Activated T-cell treated with anti-CD3 and anti-CD28 coated beads, Interleukin-2, amount 50 U/mL, for 48 hours (primary cell): ENCODE data around the gene ZER1.
"Not testable (repeated sequence)": the region's sequence is repeated elsewhere in the genome, so short reads cannot be mapped to it uniquely, and the experiment has no call there.

ENCODE experiments used
- DNase-seq, 2 experiments: peaks; one replicate each; pipeline ENCODE4 v3.0.0-alpha.2; 2020

Gene ZER1

DNA sequence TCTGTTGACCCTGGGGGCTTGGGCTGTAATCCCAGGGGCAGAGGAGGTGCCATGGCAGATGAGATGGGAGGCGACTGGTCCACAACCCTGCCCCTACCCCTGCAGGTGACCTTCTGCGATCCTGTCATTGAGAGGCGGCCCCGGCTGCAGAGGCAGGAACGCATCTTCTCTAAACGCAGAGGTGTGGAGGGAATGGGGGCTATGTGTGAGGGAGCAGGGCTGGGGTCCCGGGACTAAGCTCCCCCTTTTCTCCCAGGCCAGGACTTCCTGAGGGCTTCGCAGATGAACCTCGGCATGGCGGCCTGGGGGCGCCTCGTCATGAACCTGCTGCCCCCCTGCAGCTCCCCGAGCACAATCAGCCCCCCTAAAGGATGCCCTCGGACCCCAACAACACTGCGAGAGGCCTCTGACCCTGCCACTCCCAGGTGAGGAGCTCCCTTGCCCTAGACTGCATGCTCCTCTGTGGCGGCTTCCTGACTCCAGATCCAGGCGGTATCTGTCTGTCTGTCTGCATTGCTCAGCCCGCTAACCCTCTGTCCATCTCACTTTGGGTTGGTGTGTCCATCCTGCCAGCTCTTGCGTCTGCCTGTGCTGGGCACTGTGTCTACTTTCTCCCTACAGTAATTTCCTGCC, 57.7 kb downstream of the ZER1 start:
- DNase-seq: no peak

DNA sequence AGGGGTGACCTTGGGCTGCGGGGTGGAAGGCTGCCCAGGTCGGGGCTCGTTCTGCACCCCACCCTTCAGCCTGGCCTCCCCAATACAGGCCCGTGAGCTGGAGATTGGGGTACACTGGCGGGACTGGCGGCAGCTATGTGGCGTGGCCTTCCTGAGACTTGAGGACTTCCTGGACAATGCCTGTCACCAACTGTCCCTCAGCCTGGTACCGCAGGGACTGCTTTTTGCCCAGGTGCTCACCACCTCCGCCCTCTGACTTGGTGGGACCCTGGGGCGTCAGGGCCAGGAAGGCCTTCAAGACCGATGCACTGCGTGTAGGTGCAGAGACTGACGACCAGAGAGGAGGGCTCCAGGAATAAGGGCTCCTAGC, 58.3 kb downstream of the ZER1 start:
- DNase-seq: no peak

DNA sequence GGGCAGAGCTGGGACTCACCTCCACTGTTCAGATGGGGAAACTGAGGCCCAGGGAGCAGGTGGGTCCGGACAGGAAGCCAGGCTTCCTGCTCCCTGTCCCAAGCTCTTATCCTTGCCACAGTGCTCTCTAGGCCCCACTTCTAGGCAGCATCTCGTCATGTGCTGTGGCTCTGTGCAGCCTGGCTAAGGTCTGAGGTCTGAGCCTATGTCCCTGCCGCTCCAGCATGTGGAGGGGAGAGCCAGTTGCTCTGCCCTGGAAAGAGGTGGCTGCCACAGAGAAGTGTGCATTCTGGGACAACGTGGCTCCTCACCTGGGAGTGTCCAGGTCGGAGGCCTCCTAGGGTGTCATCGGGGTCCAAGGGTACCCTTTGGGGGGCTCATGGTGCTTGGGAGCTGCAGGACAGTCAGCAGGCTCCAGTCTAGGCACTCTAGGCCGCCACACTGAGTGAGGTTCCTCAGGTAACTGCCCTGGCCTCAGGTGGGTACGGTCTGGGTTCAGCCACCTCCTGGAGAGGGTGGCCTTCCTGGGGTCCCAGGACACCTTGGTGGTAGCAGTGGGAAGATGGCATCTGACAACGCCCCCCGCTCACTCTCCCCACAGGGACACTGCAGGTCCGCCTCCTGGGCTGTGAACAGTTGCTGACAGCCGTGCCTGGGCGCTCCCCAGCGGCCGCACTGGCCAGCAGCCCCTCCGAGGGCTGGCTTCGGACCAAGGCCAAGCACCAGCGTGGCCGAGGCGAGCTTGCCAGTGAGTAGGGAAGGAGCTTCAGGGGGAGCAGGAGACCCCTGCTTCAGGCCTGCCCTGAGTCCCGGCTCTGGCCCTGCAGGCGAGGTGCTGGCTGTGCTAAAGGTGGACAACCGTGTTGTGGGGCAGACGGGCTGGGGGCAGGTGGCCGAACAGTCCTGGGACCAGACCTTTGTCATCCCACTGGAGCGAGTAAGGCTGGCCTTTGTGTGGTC, 59.0 kb downstream of the ZER1 start:
- DNase-seq: no peak

DNA sequence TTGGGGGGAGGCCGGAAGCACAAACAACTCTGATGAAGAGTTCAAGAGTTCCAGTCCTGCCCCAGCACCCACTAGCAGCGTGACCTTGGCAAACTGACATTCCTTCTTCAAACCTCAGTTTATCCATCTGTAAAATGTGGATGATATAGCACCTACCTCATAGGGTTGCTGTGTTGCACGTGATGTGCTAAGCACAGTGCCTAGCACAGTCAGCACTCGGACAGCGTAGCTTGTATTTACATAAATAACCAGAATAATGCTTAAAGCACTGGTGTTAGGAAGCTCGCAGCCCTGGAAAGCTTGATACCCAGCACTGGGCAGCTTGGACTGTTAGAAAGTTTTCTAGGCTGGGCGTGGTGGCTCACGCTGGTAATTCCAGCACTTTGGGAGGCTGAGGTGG, 64.3 kb downstream of the ZER1 start:
- DNase-seq: no peak

DNA sequence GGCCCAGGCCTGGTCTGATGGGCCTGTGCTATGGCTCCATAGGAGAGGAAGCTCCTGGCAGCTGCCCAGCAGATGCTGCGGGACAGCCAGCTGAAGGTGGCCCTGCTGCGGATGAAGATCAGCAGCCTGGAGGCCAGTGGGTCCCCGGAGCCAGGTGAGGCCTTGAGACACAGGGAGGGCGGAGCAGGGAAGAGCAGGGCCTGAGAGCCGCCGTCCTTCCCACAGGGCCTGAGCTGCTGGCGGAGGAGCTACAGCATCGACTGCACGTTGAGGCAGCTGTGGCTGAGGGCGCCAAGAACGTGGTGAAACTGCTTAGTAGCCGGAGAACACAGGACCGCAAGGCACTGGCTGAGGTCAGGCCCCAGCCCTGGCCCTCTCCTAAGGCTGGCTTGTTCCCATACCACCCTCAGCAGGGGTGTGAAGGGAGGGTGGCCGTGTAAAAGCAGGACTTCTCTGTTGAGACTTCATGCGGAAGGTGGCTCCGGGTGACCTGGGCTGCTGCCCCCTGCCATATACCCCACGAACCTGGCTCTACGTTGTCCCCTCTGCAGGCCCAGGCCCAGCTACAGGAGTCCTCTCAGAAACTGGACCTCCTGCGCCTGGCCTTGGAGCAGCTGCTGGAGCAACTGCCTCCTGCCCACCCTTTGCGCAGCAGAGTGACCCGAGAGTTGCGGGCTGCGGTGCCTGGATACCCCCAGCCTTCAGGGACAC, 64.9 kb downstream of the ZER1 start:
- no peak for DNase-seq

DNA sequence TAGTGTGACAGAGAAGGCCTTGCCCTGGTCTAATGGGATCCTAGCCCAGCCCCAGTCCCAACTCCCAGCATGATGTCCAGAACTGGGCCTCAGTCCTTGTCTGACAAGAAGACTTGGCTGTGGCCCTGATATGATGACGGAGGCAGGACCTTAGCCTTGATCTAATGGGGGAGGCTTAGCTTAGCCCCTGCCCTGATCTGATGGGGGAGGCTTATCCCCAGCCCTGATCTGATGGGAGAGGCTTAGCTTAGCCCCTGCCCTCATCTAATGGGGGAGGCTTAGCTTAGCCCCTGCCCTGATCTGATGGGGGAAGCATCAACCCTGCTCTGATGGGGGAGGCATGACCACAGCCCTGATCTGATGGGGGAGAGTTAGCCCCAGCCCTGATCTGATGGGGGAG, 65.7 kb downstream of the ZER1 start:
- DNase-seq: no peak

DNA sequence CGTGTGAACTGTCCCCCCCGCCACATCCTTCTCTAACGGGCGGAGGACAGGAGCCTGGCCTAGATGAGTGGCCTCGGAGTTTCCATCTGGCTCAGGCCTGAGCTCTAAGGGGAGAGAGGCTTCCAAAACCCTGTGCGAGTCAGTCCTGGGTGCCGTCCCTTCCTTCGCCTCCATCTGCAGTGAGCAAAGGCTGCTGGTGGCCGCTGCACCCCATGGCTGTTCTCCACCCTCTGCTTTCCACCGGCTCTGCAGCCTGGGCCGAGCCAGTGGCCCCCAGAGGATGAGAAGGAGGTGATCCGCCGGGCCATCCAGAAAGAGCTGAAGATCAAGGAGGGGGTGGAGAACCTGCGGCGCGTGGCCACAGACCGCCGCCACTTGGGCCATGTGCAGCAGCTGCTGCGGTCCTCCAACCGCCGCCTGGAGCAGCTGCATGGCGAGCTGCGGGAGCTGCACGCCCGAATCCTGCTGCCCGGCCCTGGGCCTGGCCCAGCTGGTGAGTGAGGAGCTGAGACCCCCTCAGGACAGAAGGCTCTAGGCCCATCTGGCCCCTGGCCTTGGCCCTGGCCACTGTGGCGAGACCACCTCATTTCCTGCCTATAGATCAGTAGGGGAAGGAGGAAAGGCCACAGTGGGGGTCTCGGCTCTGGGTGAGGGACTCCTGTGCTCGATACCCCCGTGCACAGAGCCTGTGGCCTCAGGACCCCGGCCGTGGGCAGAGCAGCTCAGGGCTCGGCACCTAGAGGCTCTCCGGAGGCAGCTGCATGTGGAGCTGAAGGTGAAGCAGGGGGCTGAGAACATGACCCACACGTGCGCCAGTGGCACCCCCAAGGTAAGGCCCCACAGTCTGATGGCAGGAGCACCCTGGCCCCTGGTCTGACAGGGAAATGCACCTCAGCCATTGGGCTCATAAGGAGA, 66.4 kb downstream of the ZER1 start:
- no peak for DNase-seq

DNA sequence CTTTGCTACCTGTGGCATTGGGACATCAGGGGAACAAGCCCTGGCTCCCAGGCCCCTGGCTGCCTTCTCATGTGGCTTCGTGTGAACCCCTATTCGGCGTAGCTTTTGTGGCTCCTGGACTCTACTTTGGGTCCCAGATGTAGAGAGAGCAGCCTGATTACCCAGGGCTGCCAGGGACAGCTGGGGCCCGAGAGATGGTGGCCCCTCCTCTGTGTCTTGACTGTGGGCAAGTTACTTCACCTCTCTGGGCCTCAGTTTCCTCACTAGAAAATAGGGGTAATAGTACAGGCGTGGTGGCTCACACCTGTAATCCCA, 67.4 kb downstream of the ZER1 start:
- DNase-seq: no peak

DNA sequence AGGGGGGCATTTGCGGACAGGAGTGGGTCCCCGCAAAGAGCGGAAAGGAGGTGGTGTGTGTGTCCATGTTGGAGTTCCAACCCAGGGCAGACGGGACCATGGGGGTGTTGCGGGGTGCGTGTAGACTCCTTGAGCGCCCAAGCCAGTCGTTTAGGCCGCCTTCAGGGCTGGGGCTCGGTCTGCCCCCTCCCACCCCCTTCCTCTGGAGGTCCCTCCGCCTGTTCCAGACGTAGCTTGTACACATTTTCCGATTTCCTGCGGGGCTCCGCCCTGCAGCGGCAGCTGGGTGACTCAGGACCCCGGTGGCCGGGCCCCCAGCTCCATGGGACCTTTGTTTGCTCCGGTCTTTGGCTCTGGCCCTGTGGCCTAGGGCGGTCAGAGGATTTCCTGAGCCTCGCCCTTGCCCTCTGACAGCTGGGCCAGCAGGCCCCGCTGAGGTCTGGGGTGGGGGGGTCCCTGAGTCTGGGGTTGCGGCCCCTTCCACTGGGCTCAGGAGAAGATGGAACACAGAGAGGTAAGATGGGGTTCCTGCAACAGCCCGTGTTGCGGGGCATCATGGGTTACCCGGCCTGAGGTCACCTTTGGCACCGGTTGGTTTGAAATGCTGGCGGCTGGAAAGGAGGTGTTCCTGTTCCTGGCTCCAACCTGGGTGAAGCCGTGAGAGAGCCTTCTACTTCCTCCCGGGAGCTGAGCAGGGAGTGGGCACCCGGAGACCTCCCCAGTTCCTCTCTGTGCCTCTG, 67.9 kb downstream of the ZER1 start:
- no peak for DNase-seq

DNA sequence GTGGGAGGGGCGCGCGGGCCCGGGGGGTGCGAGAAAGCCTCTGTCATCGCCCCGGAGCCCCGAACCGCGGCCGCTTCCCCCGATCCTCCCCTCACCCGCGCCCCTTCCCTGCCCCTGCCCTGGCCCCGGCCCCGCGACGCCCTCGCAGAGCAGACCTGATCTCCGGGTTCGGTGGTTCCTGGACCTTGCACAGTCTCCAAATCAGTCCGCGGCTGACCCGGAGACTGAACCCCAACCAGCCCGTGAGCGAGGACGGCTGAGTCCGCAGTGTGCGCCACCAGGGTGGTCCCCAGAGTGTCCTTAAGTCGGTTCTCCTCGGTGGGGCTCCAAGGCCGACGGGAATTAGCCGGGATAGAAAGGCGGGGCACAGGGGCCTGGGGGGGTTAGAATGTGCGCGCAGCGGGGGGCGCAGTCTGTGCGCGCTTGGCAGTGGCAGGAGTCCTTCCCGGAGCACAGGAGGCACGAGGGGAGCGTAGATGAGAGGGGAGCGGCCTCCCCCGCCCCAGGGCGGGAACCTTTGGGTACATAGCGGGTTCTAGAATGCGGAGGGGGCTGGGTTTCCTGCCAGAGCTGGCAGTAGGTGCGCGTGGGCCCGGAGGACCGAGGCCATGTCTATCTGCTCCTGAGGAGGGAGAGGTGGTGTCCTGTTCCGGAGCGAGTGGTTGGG, 68.6 kb downstream of the ZER1 start:
- DNase-seq: peak; percentile 48 to 59

DNA sequence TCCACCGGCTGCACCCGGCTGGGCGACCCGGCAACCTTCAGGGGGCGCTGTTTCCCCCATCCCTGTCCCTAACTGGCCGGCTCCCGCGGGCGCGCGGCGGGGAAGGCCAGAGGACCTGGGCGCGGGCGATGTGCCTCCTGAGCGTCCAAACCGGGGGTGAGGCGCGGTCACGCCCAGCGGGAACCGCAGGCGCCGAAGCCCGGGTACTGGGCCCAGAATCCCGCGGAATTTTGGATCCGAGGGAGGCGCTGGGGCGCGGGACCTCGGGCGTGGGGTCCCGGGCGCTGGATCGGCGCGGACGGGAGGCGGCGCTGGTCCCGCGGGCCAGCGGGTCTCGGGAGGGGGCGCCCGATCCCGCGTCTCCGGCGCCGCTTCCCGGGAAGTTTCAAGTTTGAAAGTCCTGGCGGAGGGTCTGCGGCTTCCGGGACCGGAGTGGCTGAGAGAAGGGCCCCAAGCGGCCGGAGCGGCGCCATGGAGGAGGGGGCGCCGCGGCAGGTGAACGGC, 69.2 kb downstream of the ZER1 start, which contains the start of gene PKN3:
Gene PKN3 (plus strand): TSS at position 59 of the 504 bp plus-strand sequence. CDS start 413 bp downstream, at position 472.
- DNase-seq: peak; percentile 94 to 96

DNA sequence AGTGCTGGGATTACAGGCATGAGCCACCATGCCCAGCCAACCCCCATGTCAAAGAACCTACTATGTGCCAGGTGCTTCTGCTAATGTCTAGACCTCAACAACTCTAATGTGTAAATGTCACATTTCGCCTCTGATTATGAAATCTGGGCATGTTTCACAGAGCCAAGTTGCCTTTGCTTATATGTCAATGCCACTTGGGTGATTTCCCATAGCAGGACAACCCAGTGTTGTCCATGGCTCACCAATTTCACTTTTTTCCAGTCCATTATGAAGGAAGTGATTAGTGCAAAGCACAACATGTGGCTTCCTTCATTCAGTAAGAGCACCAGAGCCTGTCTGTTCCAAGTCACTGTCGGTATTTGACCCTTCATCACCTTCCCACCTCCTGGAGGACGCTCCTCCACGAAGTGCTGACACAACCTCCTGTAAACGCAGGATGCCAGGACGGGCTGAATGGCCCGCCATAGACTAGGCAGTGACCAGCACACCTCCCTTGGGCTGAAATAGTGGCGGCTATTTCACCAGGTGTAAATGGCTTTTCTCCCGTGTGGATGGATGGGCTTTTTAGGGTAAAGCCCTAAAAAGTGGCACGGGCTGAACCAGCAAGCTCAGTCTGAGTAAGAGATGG, 70.4 kb downstream of the ZER1 start:
- no peak for DNase-seq

DNA sequence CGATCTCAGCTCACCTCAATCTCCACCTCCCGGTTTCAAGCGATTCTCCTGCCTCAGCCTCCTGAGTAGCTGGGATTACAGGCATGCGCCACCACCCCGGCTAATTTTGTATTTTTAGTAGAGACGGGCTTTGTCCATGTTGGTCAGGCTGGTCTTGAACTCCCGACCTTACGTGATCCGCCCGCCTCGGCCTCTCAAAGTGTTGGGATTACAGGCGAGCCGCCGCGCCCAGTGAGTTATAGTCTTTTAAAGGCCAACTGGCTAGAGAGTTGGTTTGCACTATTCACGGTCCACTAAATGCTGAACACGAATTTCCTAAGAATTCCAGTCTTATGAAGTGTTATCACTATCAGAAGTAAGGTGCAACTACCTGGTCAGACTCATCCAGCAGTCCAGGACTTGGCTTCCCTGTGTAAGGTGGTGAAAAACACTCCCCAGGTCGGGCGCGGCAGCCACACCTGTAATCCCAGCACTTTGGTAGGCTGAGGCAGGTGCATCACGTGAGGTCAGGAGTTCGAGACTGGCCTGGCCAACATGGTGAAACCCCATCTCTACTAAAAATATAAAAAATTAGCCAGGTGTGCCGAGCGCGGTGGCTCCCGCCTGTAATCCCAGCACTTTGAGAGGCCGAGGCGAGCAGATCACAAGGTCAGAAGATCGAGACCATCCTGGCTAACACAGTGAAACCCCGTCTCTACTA, 72.5 kb downstream of the ZER1 start:
- not testable (repeated sequence) for DNase-seq

DNA sequence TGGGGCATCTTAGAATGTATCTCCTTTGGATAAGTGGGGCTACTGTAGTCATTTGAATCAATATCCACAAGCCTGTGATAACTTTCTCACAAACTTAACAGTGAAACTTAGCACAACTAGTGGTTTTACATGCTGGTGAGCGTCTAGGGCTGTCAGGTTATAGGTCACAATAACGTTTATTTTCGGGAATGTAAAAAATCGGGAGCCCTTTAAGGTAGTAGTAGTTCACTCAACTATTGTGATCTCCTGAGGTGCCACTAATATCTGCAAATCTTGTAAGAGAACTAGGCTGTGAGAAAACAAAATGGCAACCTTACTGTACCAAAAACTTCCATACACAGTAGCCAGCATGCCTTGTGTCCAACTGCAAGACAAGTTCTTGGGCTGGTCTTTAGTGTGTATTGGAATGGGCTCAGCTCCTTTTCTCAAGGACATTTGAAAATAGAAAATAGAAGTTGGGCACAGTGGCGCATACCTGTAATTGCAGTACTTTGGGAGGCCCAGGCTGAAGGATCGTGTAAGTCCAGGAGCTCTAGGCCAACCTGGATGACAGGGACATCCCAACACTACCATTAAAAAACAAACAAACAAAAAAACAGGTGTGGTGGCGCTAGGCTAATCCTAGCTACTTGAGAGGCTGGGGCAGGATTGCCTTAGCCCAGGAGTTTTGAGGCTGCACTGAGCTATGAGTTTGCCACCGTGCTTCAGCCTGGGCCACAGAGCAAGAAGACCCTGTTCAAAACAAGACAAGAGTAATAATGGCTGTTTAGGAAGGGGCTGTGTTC, 74.6 kb downstream of the ZER1 start:
- DNase-seq: no peak

DNA sequence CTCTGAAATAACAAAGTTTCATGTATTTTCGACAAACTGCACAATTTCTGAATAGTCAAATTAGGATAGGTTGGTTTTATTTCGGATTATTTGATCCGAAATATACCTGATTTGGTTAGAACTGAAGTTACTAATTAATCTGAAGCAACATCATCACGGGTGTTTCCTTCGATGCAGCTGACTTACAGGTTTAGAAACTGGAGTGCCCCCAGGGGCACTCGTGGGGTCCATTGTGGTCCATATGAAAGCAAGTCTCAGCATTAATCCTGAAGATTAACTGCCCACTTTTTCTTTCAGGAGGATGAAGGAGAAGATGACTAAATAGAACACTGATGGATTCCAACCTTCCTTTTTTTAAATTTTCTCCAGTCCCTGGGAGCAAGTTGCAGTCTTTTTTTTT, 77.4 kb downstream of the ZER1 start:
- no peak for DNase-seq

DNA sequence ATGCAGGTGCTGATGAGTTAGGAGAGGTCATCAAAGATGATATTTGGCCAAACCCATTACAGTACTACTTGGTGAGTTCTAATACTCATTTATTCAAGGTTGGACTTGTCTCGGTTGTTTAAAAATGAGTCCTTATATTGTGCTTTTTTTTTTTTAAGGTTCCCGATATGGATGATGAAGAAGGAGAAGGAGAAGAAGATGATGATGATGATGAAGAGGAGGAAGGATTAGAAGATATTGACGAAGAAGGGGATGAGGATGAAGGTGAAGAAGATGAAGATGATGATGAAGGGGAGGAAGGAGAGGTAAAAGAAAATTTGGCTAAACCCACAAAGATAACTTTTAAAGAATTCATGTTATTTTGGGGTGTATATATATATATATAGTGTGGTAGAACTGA, 78.0 kb downstream of the ZER1 start:
- DNase-seq: not testable (repeated sequence)

DNA sequence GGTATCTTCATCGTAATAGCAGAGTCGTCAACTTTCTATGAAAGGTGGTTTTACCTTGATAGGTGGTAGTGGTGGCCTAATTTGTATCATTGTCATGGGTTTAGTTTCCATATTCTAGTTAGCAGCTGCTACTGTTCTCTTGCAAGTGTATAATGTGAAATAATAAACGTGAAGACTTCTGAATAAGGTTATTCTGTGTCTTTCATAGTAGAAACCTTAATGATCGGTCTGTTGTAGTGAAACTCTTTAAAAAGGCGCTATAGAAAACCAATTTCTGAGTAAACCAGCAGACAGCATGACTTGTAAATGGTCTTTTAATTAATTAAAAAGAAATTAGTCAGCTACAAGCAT, 81.1 kb downstream of the ZER1 start:
- DNase-seq: no peak

DNA sequence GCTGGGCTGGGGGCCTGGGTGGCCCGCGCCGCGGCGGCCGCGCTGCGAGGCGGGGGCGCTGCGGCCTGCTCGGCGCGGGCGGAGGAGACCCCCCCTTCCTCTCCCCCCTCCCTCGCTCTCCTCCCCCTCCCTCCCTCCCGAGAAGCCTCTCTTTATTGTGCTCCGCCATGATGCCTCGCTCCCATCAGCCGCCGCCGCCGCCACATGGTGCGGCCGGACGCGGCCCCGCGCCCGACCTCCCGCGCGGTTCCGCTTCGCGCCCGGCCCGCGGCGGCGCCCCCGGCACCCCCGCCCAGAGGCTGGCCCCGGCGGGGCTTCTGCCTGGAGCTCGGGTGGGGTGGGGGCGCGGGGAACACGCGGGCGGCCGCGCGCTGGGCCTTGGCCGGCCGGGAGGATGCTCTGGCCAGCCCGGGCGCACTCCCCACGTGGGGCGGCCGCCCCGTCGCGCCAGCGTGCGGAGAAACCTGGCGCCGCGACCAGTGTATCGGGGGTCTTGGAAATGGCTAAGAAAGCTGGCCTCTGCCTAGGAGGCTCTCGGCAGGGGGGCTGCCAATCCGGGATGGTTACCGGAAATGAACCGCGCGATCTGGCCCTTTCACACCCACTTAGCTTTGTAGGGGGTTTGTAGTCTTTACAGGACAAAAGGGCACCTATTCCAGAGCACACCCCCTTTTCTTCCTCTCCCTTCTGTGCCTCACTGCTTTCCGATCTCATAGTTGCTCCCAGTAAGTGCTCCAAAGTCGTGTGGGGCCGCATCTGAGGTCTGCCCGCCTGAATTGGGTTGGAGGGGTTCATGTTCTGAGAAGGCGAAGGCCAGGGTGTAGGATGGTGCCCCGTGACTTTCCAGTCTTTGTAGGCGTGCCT, 81.7 kb downstream of the ZER1 start:
- peak; percentile 46 to 52 for DNase-seq
